ENCODE data around the gene CCDC102A. TPM values are rescaled to one million over a fixed set of nuclear protein-coding genes. Genes with fewer than 3 reads are reported as not detected.

The CCDC102A gene
- total RNA-seq, 1 experiment from 2014 or later = 5.2 TPM

- TF ChIP-seq, protein P1, sequence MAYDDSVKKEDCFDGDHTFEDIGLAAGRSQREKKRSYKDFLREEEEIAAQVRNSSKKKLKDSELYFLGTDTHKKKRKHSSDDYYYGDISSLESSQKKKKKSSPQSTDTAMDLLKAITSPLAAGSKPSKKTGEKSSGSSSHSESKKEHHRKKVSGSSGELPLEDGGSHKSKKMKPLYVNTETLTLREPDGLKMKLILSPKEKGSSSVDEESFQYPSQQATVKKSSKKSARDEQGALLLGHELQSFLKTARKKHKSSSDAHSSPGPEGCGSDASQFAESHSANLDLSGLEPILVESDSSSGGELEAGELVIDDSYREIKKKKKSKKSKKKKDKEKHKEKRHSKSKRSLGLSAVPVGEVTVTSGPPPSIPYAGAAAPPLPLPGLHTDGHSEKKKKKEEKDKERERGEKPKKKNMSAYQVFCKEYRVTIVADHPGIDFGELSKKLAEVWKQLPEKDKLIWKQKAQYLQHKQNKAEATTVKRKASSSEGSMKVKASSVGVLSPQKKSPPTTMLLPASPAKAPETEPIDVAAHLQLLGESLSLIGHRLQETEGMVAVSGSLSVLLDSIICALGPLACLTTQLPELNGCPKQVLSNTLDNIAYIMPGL (CRISPR knock-in tag; IDR thresholded peaks at IDR 0.05) = no peak
- TF ChIP-seq STAT6 (CRISPR knock-in tag; conservative IDR thresholded peaks at IDR 0.05; ENCODE audit: low read depth) (no peak), MXD4 (CRISPR knock-in tag; IDR thresholded peaks at IDR 0.05; ENCODE audit: borderline replicate concordance) (no peak), ARID4B (CRISPR knock-in tag; IDR thresholded peaks at IDR 0.05; ENCODE audit: borderline replicate concordance) (0 out of 2 replicates have a peak, but pooled peaks have one; percentile 63), PRRX2 (CRISPR knock-in tag; IDR thresholded peaks at IDR 0.05) (no peak), FOXP4 (CRISPR knock-in tag; IDR thresholded peaks at IDR 0.05) (peak; percentile 48; the same call in 1 of the 2 replicates), ZNF121 (CRISPR knock-in tag; IDR thresholded peaks at IDR 0.05) (no peak), ESRRA (CRISPR knock-in tag; IDR thresholded peaks at IDR 0.05; ENCODE audit: borderline replicate concordance) (0 out of 2 replicates have a peak, but pooled peaks have one; percentile 21), ZNF396 (CRISPR knock-in tag; IDR thresholded peaks at IDR 0.05; ENCODE audit: borderline replicate concordance) (no peak), SMAD3 (CRISPR knock-in tag; IDR thresholded peaks at IDR 0.05; ENCODE audit: borderline replicate concordance) (no peak), CTCF (IDR thresholded peaks at IDR 0.05) (no peak), USF2 (CRISPR knock-in tag; IDR thresholded peaks at IDR 0.05) (no peak), IRF2 (CRISPR knock-in tag; IDR thresholded peaks at IDR 0.05; ENCODE audit: borderline replicate concordance, low read depth) (no peak), SOX15 (CRISPR knock-in tag; IDR thresholded peaks at IDR 0.05) (no peak), ATF1 (CRISPR knock-in tag; IDR thresholded peaks at IDR 0.05) (no peak), PREB (CRISPR knock-in tag; IDR thresholded peaks at IDR 0.05; ENCODE audit: borderline replicate concordance) (no peak), GRHL2 (CRISPR knock-in tag; IDR thresholded peaks at IDR 0.05; ENCODE audit: insufficient replicate concordance, severe bottlenecking) (no peak)
- TF ChIP-seq, protein P2, sequence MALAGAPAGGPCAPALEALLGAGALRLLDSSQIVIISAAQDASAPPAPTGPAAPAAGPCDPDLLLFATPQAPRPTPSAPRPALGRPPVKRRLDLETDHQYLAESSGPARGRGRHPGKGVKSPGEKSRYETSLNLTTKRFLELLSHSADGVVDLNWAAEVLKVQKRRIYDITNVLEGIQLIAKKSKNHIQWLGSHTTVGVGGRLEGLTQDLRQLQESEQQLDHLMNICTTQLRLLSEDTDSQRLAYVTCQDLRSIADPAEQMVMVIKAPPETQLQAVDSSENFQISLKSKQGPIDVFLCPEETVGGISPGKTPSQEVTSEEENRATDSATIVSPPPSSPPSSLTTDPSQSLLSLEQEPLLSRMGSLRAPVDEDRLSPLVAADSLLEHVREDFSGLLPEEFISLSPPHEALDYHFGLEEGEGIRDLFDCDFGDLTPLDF (CRISPR knock-in tag; IDR thresholded peaks at IDR 0.05) = no peak
- TF ChIP-seq, protein P3, sequence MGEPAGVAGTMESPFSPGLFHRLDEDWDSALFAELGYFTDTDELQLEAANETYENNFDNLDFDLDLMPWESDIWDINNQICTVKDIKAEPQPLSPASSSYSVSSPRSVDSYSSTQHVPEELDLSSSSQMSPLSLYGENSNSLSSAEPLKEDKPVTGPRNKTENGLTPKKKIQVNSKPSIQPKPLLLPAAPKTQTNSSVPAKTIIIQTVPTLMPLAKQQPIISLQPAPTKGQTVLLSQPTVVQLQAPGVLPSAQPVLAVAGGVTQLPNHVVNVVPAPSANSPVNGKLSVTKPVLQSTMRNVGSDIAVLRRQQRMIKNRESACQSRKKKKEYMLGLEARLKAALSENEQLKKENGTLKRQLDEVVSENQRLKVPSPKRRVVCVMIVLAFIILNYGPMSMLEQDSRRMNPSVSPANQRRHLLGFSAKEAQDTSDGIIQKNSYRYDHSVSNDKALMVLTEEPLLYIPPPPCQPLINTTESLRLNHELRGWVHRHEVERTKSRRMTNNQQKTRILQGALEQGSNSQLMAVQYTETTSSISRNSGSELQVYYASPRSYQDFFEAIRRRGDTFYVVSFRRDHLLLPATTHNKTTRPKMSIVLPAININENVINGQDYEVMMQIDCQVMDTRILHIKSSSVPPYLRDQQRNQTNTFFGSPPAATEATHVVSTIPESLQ (CRISPR knock-in tag; IDR thresholded peaks at IDR 0.05) = no peak
Measured at GRCh38 chr16:57479205-57479975, 57.0 kb downstream of the CCDC102A start (continued).

Data from WTC11 (cell line).